HCT116 (cell line): ENCODE results near the gene LMCD1. TPM values are rescaled to one million over a fixed set of nuclear protein-coding genes. Genes with fewer than 3 reads are reported as not detected.

Experiments used
- ATAC-seq: fragments of 200-7000 bp; cut with Tn5 transposase; 2 replicates; pipeline ENCODE4 v1.9.1; 2020; ENCODE audit warnings: mild to moderate bottlenecking, moderate library complexity
- BruUV-seq: library from RNA; stranded (reverse); fragments of 400-500 nt; replicated peaks from 2 replicates; lab custom pipeline; 2021; lab: Mats Ljungman, UMichigan
- CTCF ChIA-PET: fragments of 300-600 bp; sonication (Branson Sonifier 250); formaldehyde crosslinking; loops from one replicate; lab custom pipeline; 2021; ENCODE audit warnings: antibody characterized with exemption; lab: Charles Lee
- POLR2A ChIA-PET: fragments of 300-600, 350-600 bp; sonication (Branson Sonifier 250); formaldehyde crosslinking; loops from one replicate; lab custom pipeline; 2021; ENCODE audit warnings: antibody characterized with exemption; lab: Charles Lee
- RAD21 ChIA-PET, 2 experiments: fragments of 300-600 bp; sonication (Branson Sonifier 250); formaldehyde crosslinking; loops; one replicate each; lab custom pipeline; 2023; ENCODE audit warnings: low total read pairs in 2 of 2; ENCODE audit not compliant: uncharacterized antibody in 2 of 2, unreplicated experiment in 2 of 2, low non-redundant PET in 1 of 2; lab: Charles Lee
- DNase-seq: peaks from one replicate; pipeline ENCODE4 v3.0.0-alpha.2; 2010; ENCODE audit warnings: low read depth, low spot score
- H2AFZ ChIP-seq: fragments of 200-600 bp; shearing (Covaris generic), sonication (generic); 2 replicates; pipeline ENCODE4 v1.6.1; 2017; ENCODE audit warnings: low read depth, mixed run types, mixed read lengths, antibody characterized with exemption, low read length; ENCODE audit not compliant: poor library complexity, severe bottlenecking
- H3K27ac ChIP-seq: 2 replicates; pipeline ENCODE4 v1.5.1; 2012; ENCODE audit warnings: low read depth, low read length
- H3K27me3 ChIP-seq: fragments of 200-600 bp; sonication (generic); 2 replicates; pipeline ENCODE4 v1.6.1; 2016; ENCODE audit warnings: mixed run types, low read length, mixed read lengths; ENCODE audit not compliant: insufficient read depth
- H3K36me3 ChIP-seq, 2 experiments: fragments of 200-500 bp in 1 of 2; fragments of 200-600 bp in 1 of 2; sonication (Bioruptor generic) in 1 of 2; sonication (generic) in 1 of 2; 2 replicates each; pipeline versions ENCODE4 v1.5.1 to v1.6.1; 2014 to 2016; ENCODE audit warnings: low read length in 2 of 2, inconsistent platforms in 1 of 2, mixed read lengths in 1 of 2, mixed run types in 1 of 2; ENCODE audit not compliant: insufficient read depth in 2 of 2, control insufficient read depth in 1 of 2
- H3K4me1 ChIP-seq, 2 experiments: fragments of 200-600 bp in 1 of 2; sonication (generic) in 1 of 2; 2 replicates each; pipeline versions ENCODE4 v1.5.1 to v1.6.1; 2012 to 2017; ENCODE audit warnings: low read length in 2 of 2, inconsistent platforms in 1 of 2, mild to moderate bottlenecking in 1 of 2, mixed read lengths in 1 of 2, mixed run types in 1 of 2, moderate library complexity in 1 of 2; ENCODE audit not compliant: insufficient read depth in 2 of 2, control insufficient read depth in 1 of 2
- H3K4me2 ChIP-seq: fragments of 200-600 bp; sonication (generic); 2 replicates; pipeline ENCODE4 v1.6.1; 2017; ENCODE audit warnings: mixed run types, low read length, mixed read lengths
- H3K4me3 ChIP-seq, 2 experiments: fragments of 200-600 bp in 1 of 2; sonication (generic) in 1 of 2; replicated peaks in 1 of 2; 2 replicates each; pipeline ENCODE4 v1.5.1; 2011 to 2016; ENCODE audit warnings: low read length in 2 of 2, control low read depth in 1 of 2, low read depth in 1 of 2, mild to moderate bottlenecking in 1 of 2, mixed read lengths in 1 of 2, mixed run types in 1 of 2
- H3K79me2 ChIP-seq: fragments of 200-600 bp; sonication (generic); 2 replicates; pipeline ENCODE4 v1.6.1; 2017; ENCODE audit warnings: mild to moderate bottlenecking, mixed run types, low read length, moderate library complexity, mixed read lengths; ENCODE audit not compliant: insufficient read depth
- H3K9ac ChIP-seq: fragments of 200-600 bp; sonication (generic); 2 replicates; pipeline ENCODE4 v1.6.1; 2016; ENCODE audit warnings: low read length, mixed read lengths
- H3K9me2 ChIP-seq: fragments of 200-600 bp; sonication (generic), shearing (Covaris generic); 2 replicates; pipeline ENCODE4 v1.6.1; 2017; ENCODE audit warnings: mixed run types, mild to moderate bottlenecking, moderate library complexity; ENCODE audit not compliant: insufficient read depth
- H3K9me3 ChIP-seq, 2 experiments: fragments of 200-500 bp in 1 of 2; fragments of 200-600 bp in 1 of 2; sonication (Bioruptor generic) in 1 of 2; sonication (generic) in 1 of 2; 2 replicates each; pipeline ENCODE4 v1.6.1; 2014 to 2017; ENCODE audit warnings: low read length in 2 of 2, mixed read lengths in 2 of 2, inconsistent platforms in 1 of 2, low read depth in 1 of 2, mild to moderate bottlenecking in 1 of 2, mixed run types in 1 of 2, moderate library complexity in 1 of 2; ENCODE audit not compliant: control insufficient read depth in 1 of 2, insufficient read depth in 1 of 2
- H4K20me1 ChIP-seq: fragments of 200-600 bp; sonication (generic), shearing (Covaris generic); 2 replicates; pipeline ENCODE4 v1.6.1; 2017; ENCODE audit warnings: mixed run types, mild to moderate bottlenecking, moderate library complexity; ENCODE audit not compliant: insufficient read depth
- FOSL1 ChIP-seq: IDR thresholded peaks from 2 replicates; pipeline ENCODE4 v1.6.1; 2012; ENCODE audit warnings: low read depth
- JUND ChIP-seq: IDR thresholded peaks from 2 replicates; pipeline ENCODE4 v1.6.1; 2012
- ZBTB33 ChIP-seq: IDR thresholded peaks from 2 replicates; pipeline ENCODE4 v1.6.1; 2011; ENCODE audit warnings: mild to moderate bottlenecking, low read length, moderate library complexity; ENCODE audit not compliant: insufficient replicate concordance; ENCODE audit errors: extremely low read depth
- intact Hi-C: fragments of 100-400 bp; cut with micrococcal nuclease; formaldehyde crosslinking; loops from 2 replicates; pipeline ENCODE4 v1.10.0; 2022
- total RNA-seq: library from RNA; stranded (reverse); gene quantifications from one replicate; pipeline ENCODE4 v1.2.1, GENCODE V29; 2021; ENCODE audit not compliant: unreplicated experiment
- TF ChIP-seq, protein P1 (sequence below): IDR thresholded peaks from 2 replicates; pipeline ENCODE4 v1.6.1; 2012

The LMCD1 gene
- total RNA-seq, 1 experiment from 2014 or later: 4.6 TPM

GRCh38 chr3:8584661-8585060 is 83.0 kb downstream of the LMCD1 start (continued):
- TF ChIP-seq ZBTB33 (no peak), JUND (no peak), FOSL1 (no peak)
- TF ChIP-seq, protein P1, sequence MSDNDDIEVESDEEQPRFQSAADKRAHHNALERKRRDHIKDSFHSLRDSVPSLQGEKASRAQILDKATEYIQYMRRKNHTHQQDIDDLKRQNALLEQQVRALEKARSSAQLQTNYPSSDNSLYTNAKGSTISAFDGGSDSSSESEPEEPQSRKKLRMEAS: no peak

DNA sequence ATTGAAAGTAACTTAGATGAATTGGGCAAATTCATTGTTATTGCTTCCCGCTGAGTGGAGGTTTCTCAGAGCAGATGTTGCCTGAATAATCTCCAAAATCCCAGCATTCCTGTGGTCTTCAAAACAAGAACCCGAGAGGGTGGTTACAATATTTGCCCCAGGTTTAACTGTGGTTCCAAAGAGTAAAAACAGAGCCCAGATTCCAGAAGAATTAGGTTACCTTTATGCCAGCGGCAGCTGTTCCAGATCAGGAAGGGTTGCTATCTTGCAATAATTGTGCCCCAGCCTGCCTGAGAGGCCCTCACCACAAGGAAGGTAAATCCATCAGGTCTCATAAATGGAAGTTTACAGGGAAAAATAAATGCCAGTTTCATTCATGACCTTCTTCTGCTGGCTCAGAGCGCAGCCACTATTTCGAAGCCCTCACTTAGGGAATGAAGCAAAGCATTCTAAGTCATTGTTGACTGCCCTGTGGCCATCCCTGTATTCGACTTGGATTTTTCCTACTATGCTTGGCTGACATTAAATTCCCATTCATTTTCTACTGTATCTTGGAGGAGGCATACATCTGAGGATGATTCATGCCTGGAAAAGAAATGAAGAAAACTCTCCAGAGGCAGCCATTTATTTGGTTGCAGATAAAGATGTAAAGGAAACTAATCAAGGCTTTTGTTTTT is 88.4 kb downstream of the LMCD1 start:
- no peak overlapping the region for H3K4me2 ChIP-seq
- ChIA-PET RAD21 (no interaction called here), CTCF (no interaction called here), POLR2A (no interaction called here)
- no peaks in the 10 kb centered on the region for H3K9me2 ChIP-seq
- ATAC-seq: no peak
- BruUV-seq: no TSS peak
- H3K4me1 ChIP-seq: no peaks in the 10 kb centered on the region
- H3K36me3 ChIP-seq: no peaks in the 10 kb centered on the region
- intact Hi-C loops: no loop called here
- TF ChIP-seq ZBTB33: no peak
- H3K4me3 ChIP-seq: no peak overlapping the region
- H3K27me3 ChIP-seq: no peaks in the 10 kb centered on the region
- no peak overlapping the region for H3K27ac ChIP-seq
- H3K9me3 ChIP-seq: no peaks in the 10 kb centered on the region
- DNase-seq: no peak
- no peaks in the 10 kb centered on the region for H4K20me1 ChIP-seq
- H3K9ac ChIP-seq: no peak overlapping the region
- no peak overlapping the region for H2AFZ ChIP-seq
- H3K79me2 ChIP-seq: no peaks in the 10 kb centered on the region
